ENCODE results near the gene REXO1. TPM values are rescaled to one million over a fixed set of nuclear protein-coding genes. Genes with fewer than 3 reads are reported as not detected.

Gene REXO1
- total RNA-seq, 1 experiment from 2014 or later = 52.1 TPM

DNA sequence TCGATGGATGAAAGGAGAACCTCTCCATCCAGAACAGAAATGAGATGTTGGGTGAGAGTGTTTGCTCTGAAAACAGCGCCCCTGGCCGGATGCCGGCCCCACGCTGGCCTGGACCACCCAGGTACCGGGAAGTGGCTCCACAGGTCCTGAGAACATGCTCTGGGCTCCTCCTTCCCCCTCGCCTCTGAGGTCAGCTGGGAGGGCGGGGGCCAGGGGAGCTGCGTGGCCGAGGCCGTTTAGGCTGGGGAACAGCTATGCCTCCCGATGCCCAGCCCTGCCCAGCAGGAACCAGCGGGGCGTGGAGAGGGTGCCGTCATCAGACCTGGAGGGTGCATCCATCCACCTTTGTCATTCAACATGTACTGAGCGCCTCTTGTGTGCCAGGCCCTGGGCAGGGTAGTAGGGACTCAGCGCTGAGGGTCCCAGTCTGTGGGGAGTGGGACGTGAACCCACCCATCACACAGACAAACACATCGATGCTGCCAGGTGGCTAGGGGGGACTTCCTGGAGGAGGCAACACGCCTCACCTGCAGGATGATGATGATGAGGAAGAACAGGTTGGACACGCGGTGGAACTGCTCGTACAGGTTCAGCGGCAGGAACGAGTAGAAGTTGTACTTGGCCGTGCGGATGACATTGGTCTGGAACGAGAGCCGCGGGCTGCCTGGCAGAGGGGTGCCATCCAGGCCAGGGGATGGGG, 40.4 kb downstream of the REXO1 start:
- no peaks in the 10 kb centered on the region for H3K27me3 ChIP-seq (ENCODE audit: control insufficient read depth, insufficient read depth, low read length)
- in situ Hi-C loops (cut with HindIII; ENCODE audit: low pct_unique_long_range_greater_than_20kb, low sequenced_read_pairs) = no loop called here
- no peak overlapping the region for H3K4me3 ChIP-seq (ENCODE audit: low read depth in 2 of 2, low read length in 2 of 2)
- no peaks in the 10 kb centered on the region for H3K36me3 ChIP-seq (ENCODE audit: control insufficient read depth, insufficient read depth, low read length)
- TF ChIP-seq, protein P1, sequence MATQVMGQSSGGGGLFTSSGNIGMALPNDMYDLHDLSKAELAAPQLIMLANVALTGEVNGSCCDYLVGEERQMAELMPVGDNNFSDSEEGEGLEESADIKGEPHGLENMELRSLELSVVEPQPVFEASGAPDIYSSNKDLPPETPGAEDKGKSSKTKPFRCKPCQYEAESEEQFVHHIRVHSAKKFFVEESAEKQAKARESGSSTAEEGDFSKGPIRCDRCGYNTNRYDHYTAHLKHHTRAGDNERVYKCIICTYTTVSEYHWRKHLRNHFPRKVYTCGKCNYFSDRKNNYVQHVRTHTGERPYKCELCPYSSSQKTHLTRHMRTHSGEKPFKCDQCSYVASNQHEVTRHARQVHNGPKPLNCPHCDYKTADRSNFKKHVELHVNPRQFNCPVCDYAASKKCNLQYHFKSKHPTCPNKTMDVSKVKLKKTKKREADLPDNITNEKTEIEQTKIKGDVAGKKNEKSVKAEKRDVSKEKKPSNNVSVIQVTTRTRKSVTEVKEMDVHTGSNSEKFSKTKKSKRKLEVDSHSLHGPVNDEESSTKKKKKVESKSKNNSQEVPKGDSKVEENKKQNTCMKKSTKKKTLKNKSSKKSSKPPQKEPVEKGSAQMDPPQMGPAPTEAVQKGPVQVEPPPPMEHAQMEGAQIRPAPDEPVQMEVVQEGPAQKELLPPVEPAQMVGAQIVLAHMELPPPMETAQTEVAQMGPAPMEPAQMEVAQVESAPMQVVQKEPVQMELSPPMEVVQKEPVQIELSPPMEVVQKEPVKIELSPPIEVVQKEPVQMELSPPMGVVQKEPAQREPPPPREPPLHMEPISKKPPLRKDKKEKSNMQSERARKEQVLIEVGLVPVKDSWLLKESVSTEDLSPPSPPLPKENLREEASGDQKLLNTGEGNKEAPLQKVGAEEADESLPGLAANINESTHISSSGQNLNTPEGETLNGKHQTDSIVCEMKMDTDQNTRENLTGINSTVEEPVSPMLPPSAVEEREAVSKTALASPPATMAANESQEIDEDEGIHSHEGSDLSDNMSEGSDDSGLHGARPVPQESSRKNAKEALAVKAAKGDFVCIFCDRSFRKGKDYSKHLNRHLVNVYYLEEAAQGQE (IDR thresholded peaks at IDR 0.05; ENCODE audit: insufficient read depth in 1 of 2, low read depth in 2 of 2, low read length in 1 of 2) = no peak
- TF ChIP-seq TCF7L2 (IDR thresholded peaks at IDR 0.05; ENCODE audit: low read depth, low read length) (no peak), SIN3A (IDR thresholded peaks at IDR 0.05; ENCODE audit: borderline replicate concordance, insufficient read depth, low read depth, low read length) (no peak), POLR2AphosphoS5 (IDR thresholded peaks at IDR 0.05; ENCODE audit: low read depth, low read length) (no peak)
- TF ChIP-seq, protein P2, sequence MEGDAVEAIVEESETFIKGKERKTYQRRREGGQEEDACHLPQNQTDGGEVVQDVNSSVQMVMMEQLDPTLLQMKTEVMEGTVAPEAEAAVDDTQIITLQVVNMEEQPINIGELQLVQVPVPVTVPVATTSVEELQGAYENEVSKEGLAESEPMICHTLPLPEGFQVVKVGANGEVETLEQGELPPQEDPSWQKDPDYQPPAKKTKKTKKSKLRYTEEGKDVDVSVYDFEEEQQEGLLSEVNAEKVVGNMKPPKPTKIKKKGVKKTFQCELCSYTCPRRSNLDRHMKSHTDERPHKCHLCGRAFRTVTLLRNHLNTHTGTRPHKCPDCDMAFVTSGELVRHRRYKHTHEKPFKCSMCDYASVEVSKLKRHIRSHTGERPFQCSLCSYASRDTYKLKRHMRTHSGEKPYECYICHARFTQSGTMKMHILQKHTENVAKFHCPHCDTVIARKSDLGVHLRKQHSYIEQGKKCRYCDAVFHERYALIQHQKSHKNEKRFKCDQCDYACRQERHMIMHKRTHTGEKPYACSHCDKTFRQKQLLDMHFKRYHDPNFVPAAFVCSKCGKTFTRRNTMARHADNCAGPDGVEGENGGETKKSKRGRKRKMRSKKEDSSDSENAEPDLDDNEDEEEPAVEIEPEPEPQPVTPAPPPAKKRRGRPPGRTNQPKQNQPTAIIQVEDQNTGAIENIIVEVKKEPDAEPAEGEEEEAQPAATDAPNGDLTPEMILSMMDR (IDR thresholded peaks at IDR 0.05) = no peak
- DNase-seq (ENCODE audit: low read depth, low spot score) = no peak
- BruUV-seq (replicated peaks) = no TSS peak
- no peak overlapping the region for H3K27ac ChIP-seq (ENCODE audit: low read length)
- peaks cover 5% of the 10 kb centered on the region; the same call in 1 of the 2 replicates for H3K4me1 ChIP-seq (ENCODE audit: control insufficient read depth, insufficient read depth, low read length)
- H3K9me3 ChIP-seq (ENCODE audit: control insufficient read depth, insufficient read depth, low read depth, low read length) = no peaks in the 10 kb centered on the region
- intact Hi-C loops (cut with micrococcal nuclease; ENCODE audit: unreplicated experiment) = no loop called here
- POLR2A ChIA-PET = no interaction called here
- no peak for ATAC-seq
- CTCF ChIA-PET = interaction anchor here (0.6 kb wide), 1 partner anchor 18 kb away, joined by 13 read pairs; no protein-coding TSS in a partner anchor

DNA sequence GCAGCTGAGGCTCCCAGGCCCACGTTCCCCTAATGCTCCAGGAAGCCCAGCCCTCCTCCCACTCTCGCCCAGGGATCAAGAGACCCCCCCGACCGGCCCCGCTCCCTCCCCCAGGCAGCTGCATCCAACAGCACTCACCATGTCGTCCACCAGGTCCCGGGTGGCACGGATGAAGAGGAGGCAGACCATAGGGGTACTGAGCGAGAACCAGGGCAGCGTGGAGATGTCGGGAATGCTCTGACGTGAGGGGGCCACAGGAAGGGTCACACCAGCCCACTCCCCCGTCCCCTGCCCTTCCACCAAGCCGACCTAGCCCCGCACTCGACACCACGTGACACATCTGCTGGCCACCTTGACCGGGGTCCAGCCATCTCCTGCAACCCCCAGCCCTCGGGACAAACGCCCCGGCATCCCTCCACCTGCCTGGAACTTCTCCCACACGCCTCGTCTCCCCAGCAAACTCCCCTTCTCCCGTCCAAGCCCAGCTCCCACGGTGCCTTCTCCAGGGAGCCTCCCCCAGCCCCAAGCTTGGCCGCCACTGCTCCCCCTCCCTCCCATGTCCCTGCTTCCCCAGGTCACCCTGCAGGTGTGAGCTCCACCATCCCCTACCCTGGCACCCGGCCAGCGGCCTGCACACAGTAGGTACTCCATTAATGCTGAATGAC, 41.1 kb downstream of the REXO1 start:
- Histone ChIP-seq H3K27ac (ENCODE audit: low read length) (no peak overlapping the region), H3K4me3 (ENCODE audit: low read depth in 2 of 2, low read length in 2 of 2) (no peak overlapping the region), H3K27me3 (ENCODE audit: control insufficient read depth, insufficient read depth, low read length) (no peaks in the 10 kb centered on the region), H3K4me1 (ENCODE audit: control insufficient read depth, insufficient read depth, low read length) (peaks cover 5% of the 10 kb centered on the region; the same call in 1 of the 2 replicates), H3K9me3 (ENCODE audit: control insufficient read depth, insufficient read depth, low read depth, low read length) (no peaks in the 10 kb centered on the region), H3K36me3 (ENCODE audit: control insufficient read depth, insufficient read depth, low read length) (no peaks in the 10 kb centered on the region)
- DNase-seq (ENCODE audit: low read depth, low spot score) (no peak), ATAC-seq (no peak)
- CTCF ChIA-PET = no interaction called here
- TF ChIP-seq, protein P1 (IDR thresholded peaks at IDR 0.05; ENCODE audit: insufficient read depth in 1 of 2, low read depth in 2 of 2, low read length in 1 of 2) = no peak
- TF ChIP-seq POLR2AphosphoS5 (IDR thresholded peaks at IDR 0.05; ENCODE audit: low read depth, low read length) (no peak), SIN3A (IDR thresholded peaks at IDR 0.05; ENCODE audit: borderline replicate concordance, insufficient read depth, low read depth, low read length) (no peak)
- in situ Hi-C loops (cut with HindIII; ENCODE audit: low pct_unique_long_range_greater_than_20kb, low sequenced_read_pairs) (no loop called here), intact Hi-C loops (cut with micrococcal nuclease; ENCODE audit: unreplicated experiment) (no loop called here)
- BruUV-seq (replicated peaks) = no TSS peak
- POLR2A ChIA-PET = no interaction called here

Data from Panc1 (cell line).